ENCODE data around the gene FAM210B.

DNA sequence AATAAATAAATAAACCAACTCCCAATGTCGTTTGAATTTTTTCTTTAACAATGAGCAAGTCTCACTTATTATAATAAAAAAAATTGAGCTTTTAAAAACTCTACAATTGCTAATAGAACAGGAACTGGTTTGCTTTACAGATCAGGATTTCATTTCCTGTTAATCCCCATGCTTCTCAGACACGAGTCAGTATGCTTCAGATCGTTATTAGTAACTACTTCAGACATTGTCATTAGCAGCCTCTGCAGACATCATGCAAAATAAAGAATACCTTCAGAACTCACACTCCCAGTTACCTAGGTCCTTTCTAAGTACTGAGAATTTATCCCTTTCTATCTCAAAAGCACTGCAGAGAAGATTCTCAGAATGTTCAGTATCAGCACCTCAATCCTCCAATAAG, 10.0 kb upstream of the FAM210B start:
- no peak for TF ChIP-seq POLR2A (IDR thresholded peaks at IDR 0.05; ENCODE audit: low read length)
- TF ChIP-seq GATA1 (IDR thresholded peaks at IDR 0.05; ENCODE audit: low read depth, low read length), result no peak

All from erythroblast (primary cell).